Measurements from ENCODE around the gene ANKRD12.
A peak's percentile ranks its signal among the peaks of the same experiment; 100 is the strongest.

The ANKRD12 gene

DNA sequence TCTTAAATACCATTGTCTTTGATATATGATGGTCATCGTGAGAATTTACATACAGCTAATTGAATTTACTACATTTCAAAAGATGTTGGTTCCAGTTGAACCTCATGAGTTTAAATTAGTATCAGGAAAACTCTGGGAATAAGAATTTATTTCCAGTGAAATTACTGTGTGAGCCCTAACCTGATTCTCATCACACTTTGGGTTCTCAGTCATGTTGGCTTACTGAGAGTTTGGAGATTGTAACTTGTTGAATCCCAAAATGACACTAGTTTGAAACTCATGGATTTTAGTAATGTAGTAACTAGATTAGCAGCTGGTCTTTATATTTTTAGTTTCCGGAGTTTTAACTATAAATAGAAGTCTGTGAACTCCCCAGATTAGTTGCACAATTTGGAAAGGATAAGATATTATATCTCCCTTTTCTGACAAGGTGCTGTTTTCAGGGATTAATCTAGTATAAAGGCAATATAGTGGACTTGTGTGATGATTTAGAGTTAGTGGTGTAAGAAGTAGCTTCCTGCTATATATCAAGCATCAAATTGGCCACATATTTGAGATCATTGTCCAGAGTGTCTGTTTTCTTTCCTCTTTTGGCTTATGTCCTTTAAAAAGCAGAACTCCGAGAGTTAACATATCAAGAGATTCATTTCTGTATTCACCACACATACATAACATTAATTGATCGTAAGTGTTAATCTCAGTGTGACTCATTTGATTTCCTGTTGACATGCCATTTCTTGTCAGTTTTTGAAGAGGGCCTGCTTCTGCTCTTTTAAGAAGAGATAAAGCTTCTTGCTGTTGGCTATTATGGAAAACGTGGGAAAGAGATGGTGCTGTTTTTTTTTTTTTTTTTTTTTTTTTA lies 18.4 kb upstream of the ANKRD12 start:
- Histone ChIP-seq H3K36me3 (replicated peaks) (peaks cover 29% of the 10 kb centered on the region), H3K4me1 (peaks cover 22% of the 10 kb centered on the region), H3K4me3 (no peak overlapping the region), H3K27me3 (ENCODE audit: low read depth) (no peaks in the 10 kb centered on the region), H3K9me3 (no peaks in the 10 kb centered on the region)
- in situ Hi-C loops (cut with MboI; ENCODE audit: low sequenced_read_pairs), result no loop called here
- no peak for DNase-seq (ENCODE audit: low spot score in 2 of 2)

DNA sequence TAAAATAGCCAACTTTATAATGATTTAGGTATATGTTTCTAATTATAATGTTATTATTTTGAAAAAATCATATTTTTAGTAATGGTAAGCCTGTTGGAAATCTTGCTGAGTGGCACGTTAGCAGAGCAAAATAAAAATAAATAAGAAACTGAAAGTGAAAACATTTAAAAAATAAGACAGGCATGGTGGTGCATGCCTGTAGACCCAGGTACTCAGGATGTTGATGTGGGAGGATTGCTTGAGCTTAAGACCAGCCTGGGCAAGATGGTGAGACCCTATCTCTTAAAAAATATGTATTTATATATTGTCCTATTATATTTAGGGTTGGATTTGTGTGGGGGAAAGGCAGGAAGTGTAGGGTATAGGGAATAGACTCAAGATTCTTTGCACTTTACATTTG lies 15.8 kb upstream of the ANKRD12 start:
- in situ Hi-C loops (cut with MboI; ENCODE audit: low sequenced_read_pairs), result no loop called here
- Histone ChIP-seq H3K4me1 (peaks cover 20% of the 10 kb centered on the region), H3K36me3 (replicated peaks) (peaks cover 37% of the 10 kb centered on the region), H3K27me3 (ENCODE audit: low read depth) (no peaks in the 10 kb centered on the region), H3K4me3 (no peak overlapping the region), H3K9me3 (no peaks in the 10 kb centered on the region)
- no peak for DNase-seq (ENCODE audit: low spot score in 2 of 2)

DNA sequence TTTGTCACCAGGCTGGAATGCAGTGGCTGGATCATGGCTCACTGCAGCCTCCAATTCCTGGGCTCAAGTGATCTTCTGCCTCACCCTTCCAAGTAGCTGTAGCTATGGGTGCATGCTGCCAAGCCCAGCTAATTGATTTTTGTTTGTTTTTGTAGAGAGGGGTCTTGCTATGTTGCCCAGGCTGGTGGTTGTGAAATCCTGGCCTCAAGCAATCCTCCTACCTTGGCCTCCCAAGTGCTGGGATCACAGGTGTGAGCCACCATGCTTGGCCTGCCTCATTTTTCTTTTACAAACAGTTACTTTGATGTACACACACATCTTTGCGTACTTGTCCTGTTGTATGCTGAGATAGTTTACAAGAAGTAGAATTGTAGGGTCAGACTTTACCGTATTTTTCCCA lies 13.1 kb upstream of the ANKRD12 start:
- no peak for DNase-seq (ENCODE audit: low spot score in 2 of 2)
- peaks cover 64% of the 10 kb centered on the region for H3K36me3 ChIP-seq (replicated peaks)
- H3K9me3 ChIP-seq, result no peaks in the 10 kb centered on the region
- in situ Hi-C loops (cut with MboI; ENCODE audit: low sequenced_read_pairs), result no loop called here
- no peaks in the 10 kb centered on the region for H3K4me1 ChIP-seq
- no peak overlapping the region for H3K4me3 ChIP-seq
- no peaks in the 10 kb centered on the region for H3K27me3 ChIP-seq (ENCODE audit: low read depth)

DNA sequence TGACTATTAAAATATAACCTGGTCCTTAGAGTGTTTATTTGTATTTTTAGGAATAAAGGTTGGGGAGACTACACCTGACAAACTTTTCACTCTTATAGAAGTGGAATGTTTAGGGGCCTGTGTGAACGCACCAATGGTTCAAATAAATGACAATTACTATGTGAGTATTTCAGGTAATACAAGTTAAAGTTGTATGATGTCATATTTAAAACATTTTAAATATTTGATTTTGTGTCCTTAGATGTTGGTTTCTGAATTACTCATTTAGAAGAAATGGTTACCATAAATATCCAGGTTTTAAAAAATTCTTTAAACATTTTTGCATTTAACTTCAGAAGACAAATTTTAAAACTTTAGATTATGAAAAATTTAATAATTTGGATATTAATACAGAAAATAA lies 11.8 kb upstream of the ANKRD12 start:
- in situ Hi-C loops (cut with MboI; ENCODE audit: low sequenced_read_pairs), result no loop called here
- no peak overlapping the region for H3K4me3 ChIP-seq
- no peak for DNase-seq (ENCODE audit: low spot score in 2 of 2)
- H3K27me3 ChIP-seq (ENCODE audit: low read depth), result no peaks in the 10 kb centered on the region
- no peaks in the 10 kb centered on the region for H3K4me1 ChIP-seq
- H3K36me3 ChIP-seq (replicated peaks), result peaks cover 69% of the 10 kb centered on the region
- H3K9me3 ChIP-seq, result no peaks in the 10 kb centered on the region

DNA sequence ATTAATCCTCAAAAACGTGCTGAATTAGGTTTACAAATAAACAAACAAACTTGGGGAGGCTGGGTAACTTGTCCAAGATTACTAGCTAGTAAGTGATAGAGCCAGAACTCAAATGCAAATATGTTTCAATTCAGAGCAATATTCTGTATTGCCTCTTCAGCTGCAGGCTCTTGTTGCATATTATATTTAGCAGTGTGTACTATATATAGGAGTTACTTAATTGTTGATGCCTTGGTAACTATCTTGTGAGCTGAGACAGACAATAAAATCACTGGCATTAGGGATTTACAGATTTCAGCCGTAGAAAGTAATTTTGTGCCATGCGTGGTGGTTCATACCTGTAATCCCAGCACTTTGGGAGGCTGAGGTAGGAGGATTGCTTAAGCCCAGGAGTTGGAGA lies 10.2 kb upstream of the ANKRD12 start:
- peaks cover 70% of the 10 kb centered on the region for H3K36me3 ChIP-seq (replicated peaks)
- no peaks in the 10 kb centered on the region for H3K4me1 ChIP-seq
- DNase-seq (ENCODE audit: low spot score in 2 of 2), result no peak
- H3K4me3 ChIP-seq, result no peak overlapping the region
- no peaks in the 10 kb centered on the region for H3K27me3 ChIP-seq (ENCODE audit: low read depth)
- H3K9me3 ChIP-seq, result no peaks in the 10 kb centered on the region
- in situ Hi-C loops (cut with MboI; ENCODE audit: low sequenced_read_pairs), result no loop called here

DNA sequence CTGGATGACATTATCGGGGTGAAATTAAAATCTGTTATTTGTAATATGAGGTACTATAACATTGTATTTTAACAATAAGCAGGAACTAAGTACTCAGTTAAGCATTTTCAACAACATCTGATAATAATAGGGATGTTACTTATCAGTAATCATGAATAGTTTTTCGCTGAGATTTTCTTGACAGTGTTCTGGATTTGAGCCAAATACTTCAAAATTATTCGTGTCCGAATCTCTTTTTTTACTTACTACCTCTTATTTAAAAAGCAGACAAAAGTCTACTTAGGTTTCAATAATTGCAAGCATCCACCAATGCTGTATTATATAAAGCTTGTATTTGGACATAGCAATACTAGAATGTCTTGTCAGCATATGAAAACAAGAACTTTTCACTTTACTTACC lies 6.4 kb upstream of the ANKRD12 start:
- no peak for DNase-seq (ENCODE audit: low spot score in 2 of 2)
- H3K4me1 ChIP-seq, result peaks cover 6% of the 10 kb centered on the region
- H3K9me3 ChIP-seq, result no peaks in the 10 kb centered on the region
- H3K27me3 ChIP-seq (ENCODE audit: low read depth), result no peaks in the 10 kb centered on the region
- H3K4me3 ChIP-seq, result no peak overlapping the region
- in situ Hi-C loops (cut with MboI; ENCODE audit: low sequenced_read_pairs), result no loop called here
- peaks cover 65% of the 10 kb centered on the region for H3K36me3 ChIP-seq (replicated peaks)

DNA sequence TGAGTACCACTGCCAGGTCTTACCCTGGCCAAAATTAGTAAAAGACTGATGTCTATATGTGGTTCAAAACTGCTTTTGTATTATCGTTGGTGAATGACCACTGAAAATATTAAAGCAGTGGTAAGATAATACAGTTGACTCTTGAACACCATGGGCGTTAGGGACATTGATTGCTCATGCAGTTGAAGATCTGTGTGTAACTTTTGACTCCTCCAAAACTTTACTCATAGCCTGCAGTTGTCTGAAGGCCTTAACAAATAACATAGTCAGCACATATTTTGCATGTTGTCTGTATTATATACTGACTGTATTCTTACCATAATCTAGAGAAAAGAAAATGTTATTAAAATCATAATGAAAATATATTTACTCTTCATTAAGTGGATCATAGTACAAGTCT lies 5.8 kb upstream of the ANKRD12 start:
- H3K4me3 ChIP-seq, result no peak overlapping the region
- in situ Hi-C loops (cut with MboI; ENCODE audit: low sequenced_read_pairs), result no loop called here
- no peak for DNase-seq (ENCODE audit: low spot score in 2 of 2)
- H3K27me3 ChIP-seq (ENCODE audit: low read depth), result no peaks in the 10 kb centered on the region
- H3K36me3 ChIP-seq (replicated peaks), result peaks cover 64% of the 10 kb centered on the region
- peaks cover 8% of the 10 kb centered on the region for H3K4me1 ChIP-seq
- H3K9me3 ChIP-seq, result no peaks in the 10 kb centered on the region

DNA sequence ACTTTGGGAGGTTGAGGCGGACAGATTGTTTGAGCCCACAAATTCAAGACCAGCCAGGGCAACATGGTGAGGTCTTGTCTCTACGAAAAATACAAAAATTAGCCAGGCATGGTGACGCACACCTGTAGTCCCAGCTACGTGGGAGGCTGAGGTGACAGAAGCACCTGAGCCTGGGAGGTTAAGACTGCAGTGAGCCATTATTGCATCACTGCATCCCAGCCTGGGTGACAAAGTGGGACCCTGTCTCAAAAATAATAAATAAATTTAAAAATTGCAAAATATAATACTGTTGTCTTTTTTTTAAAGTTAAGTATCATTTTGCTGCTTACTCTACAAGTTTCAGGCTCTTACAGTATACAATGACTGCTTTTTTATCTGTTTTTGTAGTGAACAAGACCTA lies 4.0 kb upstream of the ANKRD12 start:
- H3K36me3 ChIP-seq (replicated peaks), result peaks cover 46% of the 10 kb centered on the region

DNA sequence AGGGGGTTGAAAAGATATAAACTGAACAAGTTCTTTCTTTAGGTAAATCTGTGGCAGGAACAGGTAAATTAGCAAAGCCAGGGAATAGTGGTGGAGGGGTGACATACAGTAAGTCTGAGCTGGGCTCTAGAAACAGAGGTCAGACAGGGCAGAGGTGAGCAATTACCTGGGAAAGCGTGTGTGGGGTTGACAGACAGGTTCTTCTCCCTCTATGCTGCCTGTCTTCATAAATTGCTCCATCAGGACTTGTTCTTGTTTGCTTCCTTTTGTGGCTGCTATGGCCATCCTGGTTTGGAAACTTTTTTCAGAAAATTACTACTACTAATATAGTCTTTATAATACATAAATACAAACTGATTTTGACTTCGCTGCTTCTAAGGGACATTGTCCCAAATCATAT lies 3.4 kb upstream of the ANKRD12 start:
- no peak overlapping the region for H3K4me3 ChIP-seq
- no peaks in the 10 kb centered on the region for H3K9me3 ChIP-seq
- in situ Hi-C loops (cut with MboI; ENCODE audit: low sequenced_read_pairs), result no loop called here
- no peak for DNase-seq (ENCODE audit: low spot score in 2 of 2)
- H3K4me1 ChIP-seq, result peaks cover 8% of the 10 kb centered on the region
- H3K27me3 ChIP-seq (ENCODE audit: low read depth), result no peaks in the 10 kb centered on the region
- H3K36me3 ChIP-seq (replicated peaks), result peaks cover 40% of the 10 kb centered on the region

More for the DNA sequence above, 4.0 kb upstream of the ANKRD12 start:
- in situ Hi-C loops (cut with MboI; ENCODE audit: low sequenced_read_pairs), result no loop called here
- DNase-seq (ENCODE audit: low spot score in 2 of 2), result no peak
- no peak overlapping the region for H3K4me3 ChIP-seq
- no peaks in the 10 kb centered on the region for H3K9me3 ChIP-seq
- H3K27me3 ChIP-seq (ENCODE audit: low read depth), result no peaks in the 10 kb centered on the region
- H3K4me1 ChIP-seq, result peaks cover 8% of the 10 kb centered on the region

DNA sequence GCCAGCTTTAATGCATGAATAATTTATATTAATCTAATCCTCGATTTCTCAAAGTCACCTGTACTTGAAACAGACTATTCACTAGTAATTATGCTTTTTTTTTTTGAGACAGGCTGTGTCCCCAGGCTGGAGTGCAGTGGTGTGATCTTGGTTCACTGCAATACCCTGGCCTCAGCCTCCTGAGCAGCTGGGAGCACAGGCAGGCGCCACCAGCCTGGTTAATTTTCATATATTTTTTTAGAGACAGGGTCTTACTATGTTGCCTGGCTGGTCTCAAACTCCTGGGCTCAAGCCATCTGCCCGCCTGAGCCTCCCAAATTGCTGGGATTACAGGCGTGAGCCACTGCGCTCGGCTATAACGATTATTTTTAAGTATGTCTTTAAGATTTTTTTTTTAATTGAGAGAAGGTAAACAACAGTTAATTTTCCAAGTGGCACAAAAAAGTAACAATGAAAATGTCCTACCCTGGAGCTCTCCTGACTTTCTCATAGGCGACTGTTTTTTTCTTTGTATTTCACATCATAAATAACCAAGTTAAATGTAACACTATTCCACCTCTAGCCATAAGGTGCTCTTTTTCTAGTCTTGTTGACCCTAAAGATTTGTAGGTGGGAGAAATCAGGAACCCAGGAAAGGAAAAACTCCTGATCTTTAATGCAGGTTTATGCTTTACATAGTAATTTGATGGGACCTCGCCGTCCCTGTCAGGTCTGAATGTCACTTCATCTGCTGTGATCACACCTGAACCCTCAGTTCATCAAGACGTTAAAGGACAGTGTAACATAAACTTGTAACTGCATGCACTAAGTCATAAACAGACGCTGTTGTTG lies 1.3 kb upstream of the ANKRD12 start:
- Histone ChIP-seq H3K9me3 (no peaks in the 10 kb centered on the region), H3K4me3 (peak overlapping the region; percentile 78), H3K4me1 (peaks cover 27% of the 10 kb centered on the region), H3K27me3 (ENCODE audit: low read depth) (no peaks in the 10 kb centered on the region), H3K36me3 (replicated peaks) (peaks cover 19% of the 10 kb centered on the region)
- in situ Hi-C loops (cut with MboI; ENCODE audit: low sequenced_read_pairs), result no loop called here
- no peak for DNase-seq (ENCODE audit: low spot score in 2 of 2)

DNA sequence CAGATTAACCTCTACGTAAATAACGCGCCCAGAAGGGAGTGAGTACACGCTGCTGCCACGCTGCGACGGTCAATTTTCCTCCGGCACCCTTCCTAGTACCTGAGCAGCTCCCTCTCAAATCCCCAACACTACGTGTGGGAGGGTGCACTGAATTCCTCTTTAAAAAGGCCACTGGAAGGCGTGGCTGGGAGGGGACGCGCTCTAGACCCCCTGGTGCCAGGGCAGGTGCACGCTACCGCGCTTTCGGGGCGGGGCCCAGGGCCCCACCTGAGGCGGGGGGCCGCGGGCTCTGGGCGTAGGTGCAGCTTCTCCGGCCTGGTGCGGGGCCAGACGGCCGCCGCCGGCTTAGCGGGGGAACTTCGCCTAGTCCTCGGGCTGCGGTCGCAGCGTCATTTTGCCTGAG lies 668 bp upstream of the ANKRD12 start:
- Histone ChIP-seq H3K27me3 (ENCODE audit: low read depth) (no peaks in the 10 kb centered on the region), H3K4me1 (peaks cover 32% of the 10 kb centered on the region), H3K9me3 (no peaks in the 10 kb centered on the region), H3K36me3 (replicated peaks) (peaks cover 13% of the 10 kb centered on the region), H3K4me3 (peak overlapping the region; percentile 78)
- peak; percentile 39 to 65 for DNase-seq (ENCODE audit: low spot score in 2 of 2)
- in situ Hi-C loops (cut with MboI; ENCODE audit: low sequenced_read_pairs), result no loop called here

DNA sequence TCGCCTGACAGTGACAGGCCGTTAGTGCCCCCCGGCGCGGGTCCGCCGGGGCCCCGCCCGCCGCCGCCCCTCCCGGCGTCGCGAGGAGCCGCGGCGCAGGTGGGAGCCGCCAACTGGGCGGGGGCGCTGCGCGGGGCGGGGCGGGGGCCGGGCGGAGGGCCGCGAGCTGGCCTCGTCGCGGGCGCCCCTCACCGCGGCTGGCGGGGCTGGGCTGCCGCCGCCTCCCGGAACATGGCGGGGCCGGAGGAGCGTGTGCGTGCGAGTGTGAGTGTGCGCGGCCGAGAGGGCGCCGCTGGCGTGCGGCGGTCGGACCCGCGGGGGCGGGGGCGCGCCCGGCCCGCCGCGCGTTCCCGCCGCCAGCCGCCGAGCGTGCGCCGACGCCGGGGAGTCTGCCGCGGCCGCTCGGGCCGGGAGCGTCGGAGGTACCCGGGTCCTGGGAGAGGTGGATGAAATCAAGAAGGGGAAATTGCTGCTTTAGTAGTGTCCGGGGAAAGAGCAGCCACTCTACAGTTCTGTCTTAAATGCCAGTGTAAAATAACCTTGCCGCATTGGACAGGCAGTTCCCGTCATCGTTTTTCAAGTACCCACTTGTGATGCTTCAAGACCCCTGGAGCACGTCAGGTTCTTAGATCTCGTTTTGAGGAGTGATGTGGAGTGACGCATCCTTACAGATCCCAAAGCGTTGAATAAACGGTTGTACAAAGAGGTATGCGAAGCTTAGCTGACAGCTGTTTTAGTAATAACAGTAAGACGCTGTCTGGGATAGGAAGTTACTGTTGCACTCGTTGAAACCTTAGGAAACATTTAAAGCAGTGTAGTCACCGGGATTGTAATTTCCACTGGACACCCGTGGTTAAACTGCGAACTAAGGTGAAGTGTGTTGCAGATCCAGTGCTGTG lies 836 bp downstream of the ANKRD12 start:
- H3K4me1 ChIP-seq, result peaks cover 44% of the 10 kb centered on the region
- no peaks in the 10 kb centered on the region for H3K27me3 ChIP-seq (ENCODE audit: low read depth)
- no peaks in the 10 kb centered on the region for H3K9me3 ChIP-seq
- H3K36me3 ChIP-seq (replicated peaks), result peaks cover 4% of the 10 kb centered on the region; the same call in 1 of the 2 replicates
- H3K4me3 ChIP-seq, result peak overlapping the region; percentile 78
- peak; percentile 71 to 77 for DNase-seq (ENCODE audit: low spot score in 2 of 2)
- in situ Hi-C loops (cut with MboI; ENCODE audit: low sequenced_read_pairs), result no loop called here

DNA sequence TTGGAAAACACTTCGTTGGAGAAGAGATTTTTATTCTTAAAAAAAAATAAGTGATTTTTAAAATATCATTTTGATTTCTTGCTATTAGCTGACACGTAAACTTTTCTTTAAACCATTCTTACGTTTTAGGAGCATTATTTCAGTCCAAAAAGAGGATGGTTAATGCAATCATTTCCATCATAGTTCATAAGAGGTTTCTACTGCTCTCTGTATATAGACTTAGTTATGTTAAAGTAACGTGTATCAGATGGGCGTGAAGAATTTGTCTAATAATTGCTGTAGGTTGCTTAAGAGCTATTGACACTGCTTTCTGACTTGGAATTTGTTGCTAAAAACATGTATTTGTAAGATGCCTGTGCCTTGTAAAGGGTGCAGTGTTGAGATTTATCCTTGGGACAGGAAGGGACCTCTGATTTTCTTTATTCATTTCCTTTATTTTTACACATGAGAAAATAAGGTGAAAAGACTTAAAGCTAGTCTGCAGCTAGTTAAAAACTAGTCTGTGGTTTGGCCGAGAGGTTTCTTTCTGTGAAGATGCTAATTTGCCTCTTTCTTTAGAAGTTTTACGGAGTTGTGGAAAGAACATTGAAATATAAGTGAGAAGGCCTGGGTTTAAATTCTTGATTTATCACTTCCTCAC lies 2.9 kb downstream of the ANKRD12 start:
- in situ Hi-C loops (cut with MboI; ENCODE audit: low sequenced_read_pairs), result no loop called here
- DNase-seq (ENCODE audit: low spot score in 2 of 2), result no peak
- Histone ChIP-seq H3K36me3 (replicated peaks) (no peaks in the 10 kb centered on the region), H3K4me3 (no peak overlapping the region; the same call in 1 of the 2 replicates), H3K27me3 (ENCODE audit: low read depth) (no peaks in the 10 kb centered on the region), H3K4me1 (peaks cover 42% of the 10 kb centered on the region), H3K9me3 (no peaks in the 10 kb centered on the region)

All from HAP-1 (cell line).